GM10266 (cell line): ENCODE measurements around the gene DENND4A.

ENCODE experiments used
- DNase-seq: peaks from one replicate; pipeline ENCODE4 v3.0.0; 2012; ENCODE audit errors: extremely low spot score
- CTCF ChIP-seq: IDR thresholded peaks from 2 replicates; pipeline ENCODE4 v1.5.1; 2012; ENCODE audit warnings: mild to moderate bottlenecking, low read depth; ENCODE audit not compliant: control insufficient read depth, insufficient read depth; ENCODE audit errors: missing control alignments

The DENND4A gene

GRCh38 chr15:65801229-65801805, 9.2 kb upstream of the DENND4A start:
- no peak for TF ChIP-seq CTCF
- no peak for DNase-seq

- no peak for TF ChIP-seq CTCF
These were observed 4.6 kb upstream of the DENND4A start for GRCh38 chr15:65796610-65797078.

GRCh38 chr15:65795663-65796216, 3.6 kb upstream of the DENND4A start:
- DNase-seq = no peak

More at GRCh38 chr15:65796610-65797078, 4.6 kb upstream of the DENND4A start:
- no peak for DNase-seq

GRCh38 chr15:65793818-65794104, 1.7 kb upstream of the DENND4A start:
- TF ChIP-seq CTCF = no peak

More at GRCh38 chr15:65795663-65796216, 3.6 kb upstream of the DENND4A start:
- TF ChIP-seq CTCF = no peak

GRCh38 chr15:65792988-65793817, 1.1 kb upstream of the DENND4A start:
- no peak for TF ChIP-seq CTCF
- no peak for DNase-seq

More at GRCh38 chr15:65793818-65794104, 1.7 kb upstream of the DENND4A start:
- no peak for DNase-seq

GRCh38 chr15:65791335-65792137, 557 bp downstream of the DENND4A start:
- TF ChIP-seq CTCF = peak; percentile 1
- peak; percentile 19 for DNase-seq
